SK-N-SH (cell line): ENCODE results near the gene TCFL5. TPM values are rescaled to one million over a fixed set of nuclear protein-coding genes. Genes with fewer than 3 reads are reported as not detected.

Experiments
- CTCF ChIA-PET: fragments of 300-600, 350-600 bp; formaldehyde crosslinking; extraction: SDS; loops from one replicate; lab custom pipeline; 2021; lab: Yijun Ruan, JAX
- POLR2A ChIA-PET: fragments of 350-600 bp; sonication (Branson Sonifier 250); formaldehyde crosslinking; extraction: SDS; loops from one replicate; lab custom pipeline; 2020; ENCODE audit warnings: antibody characterized with exemption, inconsistent platforms; lab: Yijun Ruan, JAX
- DNase-seq: peaks from one replicate; pipeline ENCODE4 v3.0.0; 2012
- H2AFZ ChIP-seq: fragments of 200-600 bp; sonication (generic); 2 replicates; pipeline ENCODE4 v1.8.1; 2016; ENCODE audit warnings: antibody characterized with exemption, mild to moderate bottlenecking, low read depth
- H3F3A ChIP-seq: fragments of 200-600 bp; sonication (generic); replicated peaks from 2 replicates; pipeline ENCODE3; 2016; ENCODE audit warnings: antibody characterized with exemption, mild to moderate bottlenecking; ENCODE audit not compliant: insufficient read depth
- H3K27ac ChIP-seq, 2 experiments: fragments of 200-500 bp in 1 of 2; fragments of 200-600 bp in 1 of 2; sonication (Bioruptor generic) in 1 of 2; sonication (generic), shearing (Covaris generic) in 1 of 2; 2 replicates each; pipeline versions ENCODE4 v1.5.1 to v1.6.1; 2014 to 2016; ENCODE audit warnings: low read depth in 2 of 2, inconsistent platforms in 1 of 2, low read length in 1 of 2, mild to moderate bottlenecking in 1 of 2, mixed read lengths in 1 of 2
- H3K27me3 ChIP-seq: fragments of 200-600 bp; sonication (generic), shearing (Covaris generic); 2 replicates; pipeline ENCODE4 v1.6.1; 2016; ENCODE audit warnings: mixed run types; ENCODE audit not compliant: insufficient read depth
- H3K36me3 ChIP-seq, 2 experiments: fragments of 200-500 bp in 1 of 2; fragments of 200-600 bp in 1 of 2; sonication (Bioruptor generic) in 1 of 2; sonication (generic) in 1 of 2; replicated peaks in 1 of 2; 2 replicates each; pipeline versions ENCODE3 to v1.5.1; 2014 to 2016; ENCODE audit warnings: low read length in 1 of 2, mild to moderate bottlenecking in 1 of 2; ENCODE audit not compliant: insufficient read depth in 2 of 2, control insufficient read depth in 1 of 2
- H3K4me1 ChIP-seq, 2 experiments: fragments of 200-500 bp in 1 of 2; fragments of 200-600 bp in 1 of 2; sonication (Bioruptor generic) in 1 of 2; sonication (generic), shearing (Covaris generic) in 1 of 2; 2 replicates each; pipeline versions ENCODE4 v1.5.1 to v1.6.1; 2014 to 2016; ENCODE audit warnings: low read depth in 1 of 2, low read length in 1 of 2, mixed run types in 1 of 2; ENCODE audit not compliant: insufficient read depth in 2 of 2, control insufficient read depth in 1 of 2
- H3K4me2 ChIP-seq: fragments of 200-600 bp; sonication (generic), shearing (Covaris generic); 2 replicates; pipeline ENCODE4 v1.6.1; 2017; ENCODE audit warnings: mixed run types
- H3K4me3 ChIP-seq, 2 experiments: fragments of 200-500 bp in 1 of 2; fragments of 200-600 bp in 1 of 2; sonication (Bioruptor generic) in 1 of 2; sonication (generic), shearing (Covaris generic) in 1 of 2; 2 replicates each; pipeline versions ENCODE4 v1.5.1 to v1.8.1; 2014 to 2016; ENCODE audit warnings: low read depth in 2 of 2, inconsistent platforms in 1 of 2, low read length in 1 of 2, mild to moderate bottlenecking in 1 of 2, mixed read lengths in 1 of 2, moderate library complexity in 1 of 2
- H3K79me2 ChIP-seq: fragments of 200-600 bp; sonication (generic); 2 replicates; pipeline ENCODE4 v1.8.1; 2017; ENCODE audit warnings: mild to moderate bottlenecking; ENCODE audit not compliant: insufficient read depth
- H3K9ac ChIP-seq: fragments of 200-600 bp; sonication (generic); 2 replicates; pipeline ENCODE4 v1.6.1; 2017; ENCODE audit warnings: mixed run types
- H3K9me2 ChIP-seq: fragments of 200-600 bp; sonication (generic); 2 replicates; pipeline ENCODE4 v1.6.1; 2017; ENCODE audit warnings: mixed run types
- H3K9me3 ChIP-seq: fragments of 200-600 bp; sonication (generic); 2 replicates; pipeline ENCODE4 v1.6.1; 2017; ENCODE audit warnings: mixed run types, mild to moderate bottlenecking, moderate library complexity
- H4K20me1 ChIP-seq: fragments of 200-600 bp; sonication (generic); 2 replicates; pipeline ENCODE4 v1.6.1; 2017; ENCODE audit warnings: mild to moderate bottlenecking, mixed run types; ENCODE audit not compliant: insufficient read depth
- CHD2 ChIP-seq: fragments of 150-350 bp; IDR thresholded peaks from 2 replicates; pipeline ENCODE4 v1.6.1; 2018; ENCODE audit warnings: low read length; ENCODE audit not compliant: partially characterized antibody
- CTCF ChIP-seq: fragments of 200-600 bp; sonication (generic); IDR thresholded peaks from 2 replicates; pipeline ENCODE4 v1.6.1; 2017; ENCODE audit warnings: antibody characterized with exemption, mild to moderate bottlenecking, moderate library complexity
- ELF1 ChIP-seq: IDR thresholded peaks from 2 replicates; pipeline ENCODE4 v1.4.0; 2012
- EP300 ChIP-seq, 2 experiments: IDR thresholded peaks; 2 replicates each; pipeline versions ENCODE4 v1.4.0 to v1.6.1; 2012; ENCODE audit warnings: borderline replicate concordance in 1 of 2, low read depth in 1 of 2, low read length in 1 of 2
- FOSL2 ChIP-seq: IDR thresholded peaks from 2 replicates; pipeline ENCODE4 v1.4.0; 2012; ENCODE audit warnings: low read depth, mild to moderate bottlenecking, moderate library complexity, borderline replicate concordance
- FOXJ3 ChIP-seq: sonication (generic); formaldehyde crosslinking; IDR thresholded peaks from 2 replicates; pipeline ENCODE4 v1.5.1; 2020; ENCODE audit warnings: mild to moderate bottlenecking, missing genetic modification reagents
- PBX3 ChIP-seq: IDR thresholded peaks from 2 replicates; pipeline ENCODE4; 2012
- RCOR1 ChIP-seq: fragments of 150-350 bp; IDR thresholded peaks from 2 replicates; pipeline ENCODE4 v1.6.1; 2017; ENCODE audit warnings: antibody characterized with exemption, low read length
- REST ChIP-seq: IDR thresholded peaks from 2 replicates; pipeline ENCODE4 v1.6.1; 2012; ENCODE audit warnings: mild to moderate bottlenecking, low read depth, low read length, moderate library complexity
- RXRA ChIP-seq: IDR thresholded peaks from 2 replicates; pipeline ENCODE4 v1.4.0; 2012; ENCODE audit warnings: low read depth, mild to moderate bottlenecking, borderline replicate concordance
- SIN3A ChIP-seq: IDR thresholded peaks from 2 replicates; pipeline ENCODE4 v1.6.1; 2012; ENCODE audit warnings: low read depth, mild to moderate bottlenecking, low read length, moderate library complexity, borderline replicate concordance
- TEAD4 ChIP-seq: IDR thresholded peaks from 2 replicates; pipeline ENCODE4 v1.4.0; 2012; ENCODE audit warnings: mild to moderate bottlenecking, borderline replicate concordance; ENCODE audit not compliant: insufficient read depth
- USF2 ChIP-seq: fragments of 150-350 bp; IDR thresholded peaks from 2 replicates; pipeline ENCODE4 v1.6.1; 2017; ENCODE audit warnings: antibody characterized with exemption, low read length, low read depth, borderline replicate concordance
- WGBS: methylation state at CpG from one replicate; pipeline ENCODE4 v1.1.6; 2017; ENCODE audit warnings: low lambda C conversion rate; 5-methylcytosine and 5-hydroxymethylcytosine counted together
- polyA plus RNA-seq, 3 experiments: library from polyadenylated mRNA; depleted of rRNA; stranded (reverse); fragments of >200 nt; gene quantifications; 2 replicates each; pipeline ENCODE4 v1.2.3, GENCODE V29; 2012

TCFL5 gene
- polyA plus RNA-seq, 1 of the 3 experiments (the other 2 are of a cell fraction), result 10.1 TPM

- Histone ChIP-seq H3F3A (peaks cover 31% of the 10 kb centered on the region), H3K9ac (no peak overlapping the region), H3K9me3 (no peaks in the 10 kb centered on the region), H3K4me2 (no peak overlapping the region), H2AFZ (no peak overlapping the region), H3K4me3 (no peak overlapping the region), H4K20me1 (no peaks in the 10 kb centered on the region), H3K79me2 (no peaks in the 10 kb centered on the region), H3K9me2 (no peaks in the 10 kb centered on the region), H3K36me3 (peaks cover 5 to 27% of the 10 kb centered on the region in 2 experiments), H3K27me3 (no peaks in the 10 kb centered on the region), H3K4me1 (peaks cover 4 to 19% of the 10 kb centered on the region in 2 experiments; a peak in 3 of 4 replicates), H3K27ac (no peak overlapping the region; a peak in 1 of 4 replicates)
- 94% methylated on average over 29 of the region's 48 CpGs for WGBS
- CTCF ChIA-PET, result interaction anchor here (0.5 to 7.4 kb wide), 8 partner anchors 9 to 132 kb away, joined by 3 to 86 read pairs (median 6); partner anchors contain the start of gene TCFL5
- no peak for TF ChIP-seq FOXJ3 (CRISPR knock-in tag)
- no peak for TF ChIP-seq CHD2
- no peak for TF ChIP-seq CTCF
- TF ChIP-seq PBX3, result no peak
- no peak for TF ChIP-seq SIN3A
- no peak for TF ChIP-seq USF2
- POLR2A ChIA-PET, result no interaction called here
- DNase-seq, result peak; percentile 32
Measured at GRCh38 chr20:62876902-62877816, 15.5 kb upstream of the TCFL5 start.

- Histone ChIP-seq H3K79me2 (no peaks in the 10 kb centered on the region), H3F3A (peaks cover 31% of the 10 kb centered on the region), H3K9me3 (no peaks in the 10 kb centered on the region), H2AFZ (no peak overlapping the region), H3K4me2 (no peak overlapping the region), H3K9ac (no peak overlapping the region), H3K27me3 (no peaks in the 10 kb centered on the region), H3K27ac (peak overlapping the region; percentile 82 to 93; a peak in 2 of 4 replicates), H3K4me1 (peaks cover 4 to 19% of the 10 kb centered on the region in 2 experiments; a peak in 3 of 4 replicates), H3K4me3 (no peak overlapping the region), H3K9me2 (no peaks in the 10 kb centered on the region), H4K20me1 (no peaks in the 10 kb centered on the region), H3K36me3 (peaks cover 5 to 21% of the 10 kb centered on the region in 2 experiments)
- 94% methylated on average over 11 of the region's 13 CpGs for WGBS
- ChIA-PET POLR2A (interaction anchor here (1.7 kb wide), 1 partner anchor 11 kb away, joined by 14 read pairs; no protein-coding TSS in a partner anchor), CTCF (interaction anchor here (0.5 to 7.4 kb wide), 10 partner anchors 10 to 133 kb away, joined by 3 to 86 read pairs (median 18); partner anchors contain the start of gene TCFL5)
- peak; percentile 31 for DNase-seq
- TF ChIP-seq CTCF (no peak), REST (no peak), FOSL2 (no peak), EP300 (IDR thresholded peaks at IDR 0.05; ENCODE audit: borderline replicate concordance in 1 of 2, low read depth in 1 of 2, low read length in 1 of 2) (no peak), RXRA (no peak), TEAD4 (no peak), RCOR1 (no peak), ELF1 (no peak), FOXJ3 (CRISPR knock-in tag) (no peak), CHD2 (no peak)
Measured at GRCh38 chr20:62876501-62876901, 14.9 kb upstream of the TCFL5 start.
